A172 (cell line): ENCODE results near the gene YWHAG. TPM values are rescaled to one million over a fixed set of nuclear protein-coding genes. Genes with fewer than 3 reads are reported as not detected.
"Not testable (repeated sequence)": the region's sequence is repeated elsewhere in the genome, so short reads cannot be mapped to it uniquely, and the experiment has no call there.

Experiments
- DNase-seq: peaks from one replicate; pipeline ENCODE4 v3.0.0-alpha.2; 2015; ENCODE audit warnings: low spot score
- total RNA-seq: library from RNA; depleted of rRNA; stranded (reverse); fragments of >200 nt; shearing (Covaris generic); gene quantifications from 2 replicates; pipeline ENCODE4 v1.2.3, GENCODE V29; 2014; rRNA removed

YWHAG gene
- total RNA-seq = 149 and 151 TPM in 2 replicates

GRCh38 chr7:76358481-76359110 is at the start of gene YWHAG:
Gene YWHAG (minus strand): TSS chr7:76358991. CDS start chr7:76358808, 183 bp downstream.
- peak; percentile 78 for DNase-seq

DNA sequence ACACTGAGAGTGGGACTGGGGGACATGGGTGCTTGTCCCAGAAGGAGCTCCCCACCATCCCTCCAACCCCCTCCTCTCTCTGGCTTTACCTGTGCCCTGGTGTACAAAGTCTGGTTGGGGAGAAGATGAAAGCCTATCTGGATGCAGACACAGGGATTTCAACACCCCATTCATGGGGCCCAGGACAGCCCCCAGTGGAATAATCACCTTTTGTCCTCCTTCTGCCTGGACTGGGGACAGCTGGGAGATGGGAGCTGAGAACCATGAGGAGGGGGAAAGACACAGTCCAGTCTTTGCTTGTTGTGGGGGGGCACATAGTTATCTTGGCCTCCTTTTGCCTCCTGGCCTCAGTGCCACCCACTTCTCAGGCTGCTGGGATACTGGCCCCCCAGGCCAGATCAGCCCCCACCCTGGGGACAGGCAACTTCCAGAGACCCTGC is 49.4 kb upstream of the YWHAG start:
- no peak for DNase-seq

GRCh38 chr7:76407718-76408117 is 48.9 kb upstream of the YWHAG start:
- DNase-seq = no peak

DNA sequence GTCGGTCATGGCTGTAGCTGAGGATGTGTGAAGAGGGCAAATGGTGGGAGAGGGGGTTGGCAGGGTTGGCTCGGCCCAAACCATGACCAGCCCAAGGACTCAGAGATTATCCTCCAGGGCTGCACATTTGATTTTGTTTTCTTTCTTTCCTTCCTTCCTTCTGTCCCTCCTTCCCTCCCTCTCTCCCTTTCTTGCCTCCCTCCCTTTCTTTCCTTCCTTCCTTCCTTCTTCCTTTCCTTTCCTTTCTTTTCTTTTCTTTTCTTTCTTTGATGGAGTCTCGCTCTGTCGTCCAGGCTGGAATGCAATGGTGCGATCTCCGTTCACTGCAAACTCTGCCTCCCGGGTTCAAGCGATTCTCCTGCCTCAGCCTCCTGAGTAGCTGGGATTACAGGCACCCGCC is 46.9 kb upstream of the YWHAG start:
- no peak for DNase-seq

DNA sequence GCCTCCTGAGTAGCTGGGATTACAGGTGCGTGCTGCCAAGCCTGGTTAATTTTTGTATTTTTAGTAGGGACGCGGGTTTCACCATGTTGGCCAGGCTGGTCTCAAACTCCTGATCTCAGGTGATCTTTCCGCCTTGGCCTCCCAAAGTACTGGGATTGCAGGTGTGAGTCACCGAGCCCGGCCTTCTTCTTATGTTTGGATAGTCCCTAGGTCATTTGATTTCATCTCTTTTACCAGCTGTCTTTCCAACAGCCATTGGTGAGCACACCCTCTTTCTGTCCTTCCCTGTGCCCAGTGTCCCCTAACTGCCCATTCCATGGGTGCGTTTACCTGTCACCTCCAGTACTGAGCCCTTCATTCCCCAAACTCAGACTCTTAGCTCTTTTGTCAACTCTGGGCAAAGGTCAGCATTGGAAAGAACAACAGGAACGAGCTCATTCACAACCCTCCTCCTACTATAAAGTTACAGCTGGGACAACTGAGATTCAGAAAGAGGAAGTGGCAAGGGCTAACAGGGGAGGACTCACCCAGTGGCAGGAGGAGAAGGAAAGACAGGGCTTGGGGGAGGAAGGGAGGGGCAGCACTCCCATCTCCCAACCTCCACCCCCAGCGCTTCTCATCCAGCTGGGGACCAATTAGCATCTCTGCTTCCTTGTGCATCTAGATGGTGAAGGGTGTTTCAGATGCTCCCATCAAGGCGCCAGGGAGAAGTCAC is 45.1 kb upstream of the YWHAG start:
- no peak for DNase-seq

- DNase-seq = not testable (repeated sequence)
Measured at GRCh38 chr7:76403097-76403496, 44.3 kb upstream of the YWHAG start.

DNA sequence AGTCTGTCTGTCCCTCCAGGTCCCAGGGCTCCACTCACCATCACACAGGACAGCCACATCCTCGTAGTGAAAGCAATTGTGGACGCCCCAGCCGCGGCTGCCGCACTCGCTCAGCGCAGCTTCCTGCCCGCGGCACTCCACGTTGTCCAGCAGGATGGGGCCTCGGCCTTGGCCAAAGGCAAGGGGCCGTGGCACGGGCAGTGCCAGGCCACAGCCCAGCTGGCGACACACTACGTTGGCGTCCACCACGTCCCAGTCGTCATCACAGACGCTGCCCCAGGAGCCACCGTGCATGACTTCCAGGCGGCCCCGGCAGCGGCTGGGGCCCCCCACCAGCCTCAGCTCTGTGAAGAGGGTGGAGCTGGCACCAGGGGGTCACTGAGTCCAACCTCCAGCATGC is 41.5 kb upstream of the YWHAG start:
- DNase-seq = no peak

GRCh38 chr7:76397409-76398183 is 38.8 kb upstream of the YWHAG start:
- DNase-seq = peak; percentile 41

GRCh38 chr7:76396864-76397263 is 38.1 kb upstream of the YWHAG start:
- no peak for DNase-seq

DNA sequence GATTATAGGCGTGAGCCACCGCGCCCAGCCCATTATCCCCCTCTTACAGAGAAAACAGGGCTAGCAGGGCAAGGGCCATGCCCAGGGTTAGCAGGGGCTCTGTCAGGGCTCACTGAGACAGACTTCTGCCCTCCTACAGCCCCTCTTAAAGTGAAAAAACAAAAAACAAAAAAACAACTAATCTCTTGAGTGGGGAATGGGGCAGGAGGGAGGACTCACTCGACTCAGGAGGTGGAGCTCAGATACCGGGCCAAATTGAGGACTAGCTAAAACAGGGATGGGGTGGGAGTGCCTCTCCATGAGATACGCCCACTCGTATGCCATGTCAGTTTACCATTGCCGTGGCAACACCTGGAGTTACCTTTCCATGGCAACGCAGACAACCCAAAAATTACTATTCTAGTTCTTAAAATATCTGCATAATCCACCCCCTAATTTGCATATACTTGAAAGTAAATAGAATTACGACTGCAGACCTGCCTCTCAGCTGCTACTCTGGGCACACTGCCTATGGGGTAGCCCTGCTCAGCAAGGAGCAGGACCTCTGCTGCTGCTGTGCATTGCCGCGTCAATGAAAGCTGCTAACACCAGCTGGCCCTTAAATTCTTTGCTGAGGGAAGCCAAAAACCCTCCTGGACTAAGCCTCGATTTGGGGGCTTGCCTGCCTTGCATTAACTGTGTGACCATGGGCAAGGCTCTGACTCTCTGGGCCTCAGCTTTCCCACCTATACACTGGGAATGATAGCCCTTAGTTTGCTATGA is 37.4 kb upstream of the YWHAG start:
- DNase-seq = no peak

- DNase-seq = not testable (repeated sequence)
Measured at GRCh38 chr7:76395605-76395964, 36.8 kb upstream of the YWHAG start.

GRCh38 chr7:76394957-76395356 is 36.2 kb upstream of the YWHAG start:
- no peak for DNase-seq

DNA sequence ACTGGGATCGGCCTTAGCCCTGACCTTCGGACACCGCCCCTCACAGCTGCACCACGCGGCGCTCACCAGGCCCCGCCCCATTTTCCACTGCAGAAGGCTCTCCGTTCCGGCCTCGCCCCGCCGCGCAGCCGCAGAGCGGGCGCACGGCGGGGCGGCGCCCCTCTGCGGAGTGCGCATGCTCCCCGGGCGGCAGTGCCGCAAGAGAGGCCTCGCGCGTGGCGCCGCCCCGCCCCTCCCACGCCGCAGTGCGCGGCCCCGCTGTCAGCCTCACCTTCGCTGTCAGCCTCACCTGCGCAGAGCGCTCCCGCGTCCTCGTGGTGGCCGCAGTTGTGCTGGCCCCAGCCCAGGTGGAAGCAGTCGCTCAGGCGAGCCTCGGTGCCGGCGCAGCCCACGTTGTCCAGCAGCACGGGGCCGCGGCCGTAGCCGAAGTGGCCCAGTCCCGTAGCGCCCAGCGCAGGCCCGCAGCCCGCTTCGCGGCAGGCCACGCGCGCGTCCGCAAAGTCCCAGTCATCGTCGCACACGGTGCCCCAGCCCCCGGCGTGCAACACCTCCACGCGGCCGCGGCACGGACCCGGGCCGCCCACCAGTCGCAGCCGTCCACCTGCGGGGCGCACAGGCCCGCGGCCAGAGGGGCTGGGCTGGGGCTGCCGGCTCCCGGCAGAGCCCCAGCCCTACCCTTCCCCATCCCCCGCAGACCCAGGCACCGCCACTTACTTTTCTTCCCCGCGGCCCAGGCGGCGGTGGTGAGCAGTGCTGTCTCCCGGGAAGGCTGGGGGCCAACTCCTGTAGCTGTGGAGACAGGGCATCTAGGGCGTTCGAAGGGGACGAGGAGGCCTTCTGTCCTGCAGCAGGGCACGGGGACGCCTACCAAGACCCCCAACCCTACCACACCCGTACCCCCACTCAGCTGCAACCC is 34.6 kb upstream of the YWHAG start:
- DNase-seq = peak; percentile 91

GRCh38 chr7:76392531-76393115 is 33.8 kb upstream of the YWHAG start:
- no peak for DNase-seq

DNA sequence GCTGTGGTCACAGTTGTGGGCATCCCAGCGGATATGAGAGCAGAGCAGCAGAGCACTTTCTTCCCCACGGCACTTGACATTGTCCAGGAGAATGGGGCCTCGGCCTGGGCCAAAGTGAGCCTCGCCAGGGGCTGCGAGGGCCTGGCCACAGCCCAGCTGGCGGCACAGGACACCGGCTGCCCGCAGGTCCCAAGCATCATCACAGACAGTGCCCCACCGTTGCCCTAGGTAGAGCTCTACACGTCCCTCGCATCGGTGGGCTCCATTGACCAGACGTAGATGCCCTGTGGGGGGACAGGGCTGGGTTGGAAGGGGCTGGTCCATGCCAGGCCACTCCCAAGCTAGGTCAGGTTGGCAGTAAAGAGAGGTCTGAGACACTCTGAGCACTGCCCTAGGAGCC is 31.3 kb upstream of the YWHAG start:
- DNase-seq = no peak

DNA sequence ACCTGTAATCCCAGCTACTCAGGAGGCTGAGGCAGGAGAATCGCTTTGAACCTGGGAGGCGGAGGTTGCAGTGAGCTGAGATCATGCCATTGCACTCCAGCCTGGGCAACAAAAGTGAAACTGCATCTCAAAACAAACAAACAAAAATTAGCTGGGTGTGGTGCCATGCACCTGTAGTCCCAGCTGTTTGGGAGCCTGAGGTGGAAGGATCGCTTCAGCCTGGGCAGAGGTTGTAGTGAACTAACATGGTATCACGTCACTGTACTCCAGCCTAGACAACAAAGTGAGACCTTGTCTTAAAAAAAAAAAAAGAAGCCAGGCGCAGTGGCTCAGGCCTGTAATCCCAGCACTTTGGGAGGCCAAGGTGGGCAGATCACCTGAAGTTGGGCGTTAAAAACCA is 29.0 kb upstream of the YWHAG start:
- not testable (repeated sequence) for DNase-seq

DNA sequence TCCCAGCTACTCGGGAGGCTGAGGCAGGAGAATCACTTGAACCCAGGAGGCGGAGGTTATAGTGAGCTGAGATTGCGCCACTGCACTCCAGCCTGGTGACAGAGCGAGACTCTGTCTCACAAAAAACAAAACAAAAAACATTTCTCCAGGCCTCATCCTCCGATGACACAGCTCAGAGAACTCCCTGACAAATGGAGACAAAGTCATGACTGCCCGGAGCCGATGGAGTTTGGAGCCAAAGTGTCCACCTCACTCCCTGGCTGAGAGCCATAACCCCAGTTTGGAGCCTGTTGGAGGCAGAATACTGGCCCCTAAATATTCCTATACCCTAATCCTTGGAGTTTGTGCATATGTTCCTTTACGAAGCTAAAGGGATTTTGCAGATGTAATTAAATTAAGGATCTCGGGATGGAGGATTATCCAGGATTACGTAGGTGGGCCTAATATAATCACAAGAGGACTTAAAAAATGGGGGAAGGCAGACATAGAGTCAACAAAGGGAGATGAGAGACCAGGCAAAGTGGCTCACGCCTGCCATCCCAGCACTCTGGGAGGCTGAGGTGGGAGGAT is 28.0 kb upstream of the YWHAG start:
- peak; percentile 35 for DNase-seq

GRCh38 chr7:76383089-76383944 is 24.5 kb upstream of the YWHAG start:
- no peak for DNase-seq

GRCh38 chr7:76381814-76382213 is 23.0 kb upstream of the YWHAG start:
- DNase-seq = no peak
